ENCODE measurements around the gene ITPRIPL1. TPM values are rescaled to one million over a fixed set of nuclear protein-coding genes. Genes with fewer than 3 reads are reported as not detected.

The ITPRIPL1 gene
- total RNA-seq, 1 donor from 2014 or later: 6.1 TPM

- Mint-ChIP-seq H3K27ac (no peak overlapping the region), H3K4me3 (ENCODE audit: low read depth) (no peak overlapping the region), H3K9me3 (ENCODE audit: low read depth) (no peaks in the 10 kb centered on the region), H3K36me3 (ENCODE audit: insufficient read depth) (peaks cover 38% of the 10 kb centered on the region), H3K27me3 (no peaks in the 10 kb centered on the region), H3K4me1 (ENCODE audit: low read depth) (no peaks in the 10 kb centered on the region)
- no peak for DNase-seq (ENCODE audit: low spot score, unreplicated experiment)
- no peak for TF ChIP-seq CTCF (IDR thresholded peaks at IDR 0.05; ENCODE audit: unreplicated experiment)
Measured at GRCh38 chr2:96296925-96297324, 28.2 kb upstream of the ITPRIPL1 start.

DNA sequence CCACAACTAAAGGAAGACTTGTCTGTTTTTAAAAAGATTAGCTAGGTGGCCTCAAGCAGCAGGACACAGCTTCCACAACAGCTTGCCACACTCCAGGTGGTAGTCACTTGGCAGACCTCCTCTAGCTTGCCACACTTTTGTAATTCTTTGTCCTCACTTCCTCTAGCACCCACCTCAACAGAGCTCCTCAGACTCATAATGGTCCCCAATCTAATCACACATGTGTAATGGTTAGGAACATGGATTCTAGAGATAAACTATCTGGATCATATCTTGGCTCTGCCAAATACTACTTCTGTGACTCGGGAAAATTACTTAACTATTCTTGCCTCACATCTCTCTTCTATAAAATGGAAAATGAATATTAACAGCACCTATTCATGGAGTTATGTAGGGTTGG is 23.3 kb upstream of the ITPRIPL1 start:
- peaks cover 30% of the 10 kb centered on the region for H3K36me3 Mint-ChIP-seq (ENCODE audit: insufficient read depth)
- H3K9me3 Mint-ChIP-seq (ENCODE audit: low read depth): no peaks in the 10 kb centered on the region
- DNase-seq (ENCODE audit: low spot score, unreplicated experiment): no peak
- H3K4me3 Mint-ChIP-seq (ENCODE audit: low read depth): no peak overlapping the region
- peaks cover 21% of the 10 kb centered on the region for H3K4me1 Mint-ChIP-seq (ENCODE audit: low read depth)
- H3K27ac Mint-ChIP-seq: no peak overlapping the region
- H3K27me3 Mint-ChIP-seq: no peaks in the 10 kb centered on the region
- no peak for TF ChIP-seq CTCF (IDR thresholded peaks at IDR 0.05; ENCODE audit: unreplicated experiment)

DNA sequence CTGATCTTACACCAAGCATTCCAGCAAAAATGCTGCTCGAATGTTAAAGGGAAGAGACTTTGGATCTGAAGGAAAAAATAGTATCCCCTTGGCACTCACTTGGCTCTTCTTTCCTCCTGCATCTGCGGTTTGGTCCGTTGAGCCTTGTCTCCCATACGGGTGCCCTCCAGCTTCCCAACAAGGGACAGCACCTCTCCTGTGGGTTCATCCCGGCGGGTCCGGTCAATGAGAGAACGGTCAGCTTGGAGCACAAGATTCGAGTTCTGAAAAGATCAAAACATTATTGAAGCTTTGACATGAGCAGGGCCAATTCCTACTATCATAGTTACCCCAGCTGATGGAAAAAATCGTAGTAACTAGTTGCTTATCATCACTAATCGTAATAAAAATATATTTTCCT is 20.5 kb upstream of the ITPRIPL1 start:
- peaks cover 22% of the 10 kb centered on the region for H3K36me3 Mint-ChIP-seq (ENCODE audit: insufficient read depth)

GRCh38 chr2:96305091-96305978 is 19.8 kb upstream of the ITPRIPL1 start, which contains the start of gene SNRNP200:
Gene SNRNP200, minus strand, starts transcription at chr2:96305546. Its CDS starts 109 bp downstream, at chr2:96305437.
- Mint-ChIP-seq H3K27ac (peak within 1 kb of the TSS; percentile 99), H3K27me3 (peaks cover 3% of the 10 kb centered on the region), H3K4me1 (ENCODE audit: low read depth) (peaks cover 21% of the 10 kb centered on the region), H3K36me3 (ENCODE audit: insufficient read depth) (peaks cover 22% of the 10 kb centered on the region), H3K9me3 (ENCODE audit: low read depth) (no peaks in the 10 kb centered on the region), H3K4me3 (ENCODE audit: low read depth) (peak within 1 kb of the TSS; percentile 100)
- no peak for TF ChIP-seq CTCF (IDR thresholded peaks at IDR 0.05; ENCODE audit: unreplicated experiment)
- peak; percentile 63 for DNase-seq (ENCODE audit: low spot score, unreplicated experiment)

More for the DNA sequence above, 20.5 kb upstream of the ITPRIPL1 start:
- peaks cover 21% of the 10 kb centered on the region for H3K4me1 Mint-ChIP-seq (ENCODE audit: low read depth)
- H3K27me3 Mint-ChIP-seq: no peaks in the 10 kb centered on the region
- no peak for DNase-seq (ENCODE audit: low spot score, unreplicated experiment)
- H3K4me3 Mint-ChIP-seq (ENCODE audit: low read depth): peak overlapping the region; percentile 100
- TF ChIP-seq CTCF (IDR thresholded peaks at IDR 0.05; ENCODE audit: unreplicated experiment): no peak
- H3K9me3 Mint-ChIP-seq (ENCODE audit: low read depth): no peaks in the 10 kb centered on the region
- peak overlapping the region; percentile 99 for H3K27ac Mint-ChIP-seq

DNA sequence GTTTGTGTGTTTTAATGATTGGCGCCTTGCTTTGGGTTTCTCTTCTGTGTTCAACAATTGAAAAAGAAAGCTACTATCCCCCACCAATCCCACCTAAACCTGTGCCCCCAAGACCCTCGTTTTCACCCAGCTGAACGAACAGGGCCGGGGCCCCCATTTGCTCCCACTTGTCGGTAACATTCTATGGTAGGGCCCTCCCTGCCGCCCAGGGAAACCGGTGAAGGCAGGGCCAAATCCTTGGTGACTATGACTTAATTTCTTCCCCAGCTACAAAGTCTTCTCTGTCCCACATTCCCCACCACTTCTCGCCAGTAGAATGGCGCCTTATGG is 19.2 kb upstream of the ITPRIPL1 start:
- Mint-ChIP-seq H3K4me3 (ENCODE audit: low read depth) (peak overlapping the region; percentile 100), H3K4me1 (ENCODE audit: low read depth) (peaks cover 21% of the 10 kb centered on the region), H3K27me3 (peaks cover 3% of the 10 kb centered on the region), H3K27ac (peak overlapping the region; percentile 99), H3K9me3 (ENCODE audit: low read depth) (no peaks in the 10 kb centered on the region), H3K36me3 (ENCODE audit: insufficient read depth) (peaks cover 20% of the 10 kb centered on the region)
- TF ChIP-seq CTCF (IDR thresholded peaks at IDR 0.05; ENCODE audit: unreplicated experiment): no peak
- DNase-seq (ENCODE audit: low spot score, unreplicated experiment): no peak
